Nephron progenitor cell (in vitro differentiated cells): ENCODE data around the gene GSG1L.
"Not testable (repeated sequence)": the region's sequence is repeated elsewhere in the genome, so short reads cannot be mapped to it uniquely, and the experiment has no call there.

Experiments used
- DNase-seq: peaks from one replicate; pipeline ENCODE4 v3.0.0; 2021
- H3K27ac Mint-ChIP-seq: 2 replicates; pipeline ENCODE4 v1.8.0; 2021; ENCODE audit warnings: mild to moderate bottlenecking, moderate library complexity, mixed read lengths
- H3K27me3 Mint-ChIP-seq: 2 replicates; pipeline ENCODE4 v1.8.0; 2021; ENCODE audit warnings: mild to moderate bottlenecking, low read depth, mixed read lengths; ENCODE audit not compliant: poor library complexity
- H3K36me3 Mint-ChIP-seq: 2 replicates; pipeline ENCODE4 v1.8.0; 2021; ENCODE audit warnings: low read depth, mixed read lengths
- H3K4me1 Mint-ChIP-seq: 2 replicates; pipeline ENCODE4 v1.8.0; 2021; ENCODE audit warnings: mixed read lengths
- H3K4me3 Mint-ChIP-seq: 2 replicates; pipeline ENCODE4 v1.8.0; 2021; ENCODE audit warnings: mild to moderate bottlenecking, moderate library complexity, mixed read lengths
- H3K9me3 Mint-ChIP-seq: 2 replicates; pipeline ENCODE4 v1.8.0; 2021; ENCODE audit warnings: mild to moderate bottlenecking, moderate library complexity, mixed read lengths
- CTCF ChIP-seq: fragments of 200-600 bp; sonication (generic); IDR thresholded peaks from 2 replicates; pipeline ENCODE4 v1.5.0; 2021; ENCODE audit warnings: antibody characterized with exemption

The GSG1L gene

DNA sequence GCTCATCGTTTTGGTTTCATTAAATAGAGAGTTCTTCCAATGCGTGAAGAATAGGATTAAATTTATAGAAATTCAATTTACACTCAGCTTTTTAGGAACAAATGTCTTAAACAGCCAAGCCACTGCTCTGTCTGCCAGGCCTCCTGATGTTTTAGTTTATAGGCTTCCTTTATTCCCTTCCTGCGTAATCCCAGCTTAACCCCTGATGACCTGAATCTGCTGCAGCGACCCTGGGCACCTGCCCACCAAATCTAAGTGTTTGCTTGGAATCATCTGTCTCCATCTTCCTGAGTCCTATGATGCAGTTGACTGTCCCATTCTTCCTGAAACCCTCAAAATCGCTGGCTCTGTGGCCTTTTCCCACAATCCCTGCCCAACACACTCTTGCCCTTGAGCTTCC is 179.9 kb downstream of the GSG1L start:
- Mint-ChIP-seq H3K36me3 (no peaks in the 10 kb centered on the region), H3K9me3 (peaks cover 3% of the 10 kb centered on the region), H3K4me1 (no peaks in the 10 kb centered on the region), H3K27me3 (peaks cover 50% of the 10 kb centered on the region), H3K4me3 (no peak overlapping the region), H3K27ac (no peak overlapping the region)
- DNase-seq, result no peak
- TF ChIP-seq CTCF, result no peak

DNA sequence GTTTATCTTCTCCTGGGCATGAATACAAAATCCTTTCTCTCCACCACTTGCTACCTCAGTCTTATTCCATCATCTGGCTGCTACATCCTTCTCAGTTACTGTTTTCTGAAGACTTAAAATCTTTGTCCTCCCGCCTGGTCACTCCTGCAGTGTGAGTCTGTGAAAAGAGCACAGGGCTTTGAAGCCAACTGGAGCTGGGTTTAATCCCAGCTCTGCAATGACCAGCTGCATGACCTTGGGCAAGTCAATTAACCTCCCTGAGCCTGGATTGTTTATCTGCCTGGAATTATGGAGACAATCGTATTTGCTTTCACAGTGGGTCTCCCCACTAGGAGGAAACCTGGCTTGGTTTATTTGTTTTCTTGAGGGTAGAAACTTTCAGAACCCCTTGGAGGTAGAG is 183.2 kb downstream of the GSG1L start:
- no peak for TF ChIP-seq CTCF
- H3K9me3 Mint-ChIP-seq, result peaks cover 19% of the 10 kb centered on the region
- no peaks in the 10 kb centered on the region for H3K36me3 Mint-ChIP-seq
- H3K4me1 Mint-ChIP-seq, result no peaks in the 10 kb centered on the region
- H3K4me3 Mint-ChIP-seq, result no peak overlapping the region
- no peak overlapping the region for H3K27ac Mint-ChIP-seq
- no peak for DNase-seq
- peaks cover 53% of the 10 kb centered on the region for H3K27me3 Mint-ChIP-seq

DNA sequence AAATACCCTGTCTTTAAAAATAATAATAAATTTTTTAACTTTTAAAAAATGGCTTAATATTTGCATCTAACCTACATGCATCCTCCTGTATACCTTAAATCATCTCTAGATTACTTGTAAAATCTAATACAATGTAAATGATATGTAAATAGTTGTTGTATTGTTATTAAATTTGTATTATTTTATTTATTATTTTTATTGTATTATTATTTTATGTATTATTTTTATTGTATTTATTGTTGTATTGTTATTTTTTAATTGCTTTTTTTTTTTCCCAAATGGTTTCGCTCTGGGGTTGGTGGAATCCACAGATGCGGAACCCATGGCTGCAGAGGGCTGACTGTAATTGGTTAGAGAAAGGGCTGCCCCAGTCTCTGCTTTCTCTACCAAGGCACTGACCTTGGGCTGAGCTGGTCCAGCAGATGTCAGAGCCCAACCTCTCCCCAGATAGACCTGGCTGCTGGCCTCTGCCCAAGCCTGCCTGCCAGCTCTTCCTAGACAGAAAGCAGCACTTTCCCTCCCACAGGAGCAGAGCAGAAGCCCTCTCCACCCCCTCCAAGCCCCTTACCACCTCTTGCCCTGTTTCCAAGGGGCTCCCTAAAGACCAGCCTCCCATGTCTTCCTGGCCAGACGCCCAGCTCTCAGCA is 183.8 kb downstream of the GSG1L start:
- Mint-ChIP-seq H3K4me3 (no peak overlapping the region), H3K36me3 (no peaks in the 10 kb centered on the region), H3K27ac (no peak overlapping the region), H3K27me3 (peaks cover 50% of the 10 kb centered on the region), H3K4me1 (no peaks in the 10 kb centered on the region), H3K9me3 (peaks cover 25% of the 10 kb centered on the region)
- no peak for TF ChIP-seq CTCF
- DNase-seq, result no peak

DNA sequence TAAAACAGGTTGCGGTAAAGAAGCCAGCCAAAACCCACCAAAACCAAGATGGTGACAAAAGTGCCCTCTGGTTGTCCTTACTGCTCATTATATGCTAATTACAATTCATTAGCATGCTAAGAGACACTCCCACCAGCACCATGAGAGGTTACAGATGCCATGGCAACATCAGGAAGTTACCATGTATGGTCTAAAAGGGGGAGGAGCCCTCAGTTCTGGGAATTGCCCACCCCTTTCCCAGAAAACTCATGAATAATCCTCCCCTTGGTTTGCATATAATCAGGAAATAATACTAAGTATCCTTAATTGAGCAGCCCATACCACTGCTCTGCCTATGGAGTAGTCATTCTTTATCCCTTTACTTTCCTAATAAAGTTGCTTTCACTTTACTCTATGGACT is 190.9 kb downstream of the GSG1L start:
- H3K27ac Mint-ChIP-seq, DNase-seq, H3K4me1 Mint-ChIP-seq, H3K4me3 Mint-ChIP-seq, H3K36me3 Mint-ChIP-seq: not testable (repeated sequence)
- H3K27me3 Mint-ChIP-seq, result peaks cover 18% of the 10 kb centered on the region
- peaks cover 44% of the 10 kb centered on the region for H3K9me3 Mint-ChIP-seq

- H3K9me3 Mint-ChIP-seq, result peaks cover 33% of the 10 kb centered on the region
- no peak overlapping the region for H3K4me3 Mint-ChIP-seq
Observed at GRCh38 chr16:27870116-27870798, 193.3 kb downstream of the GSG1L start.

GRCh38 chr16:27869411-27869810 is 194.1 kb downstream of the GSG1L start:
- peaks cover 27% of the 10 kb centered on the region for H3K9me3 Mint-ChIP-seq
- peaks cover 4% of the 10 kb centered on the region for H3K36me3 Mint-ChIP-seq
- no peak for TF ChIP-seq CTCF
- H3K4me1 Mint-ChIP-seq, result no peaks in the 10 kb centered on the region
- no peak overlapping the region for H3K27ac Mint-ChIP-seq
- peaks cover 12% of the 10 kb centered on the region for H3K27me3 Mint-ChIP-seq
- no peak overlapping the region for H3K4me3 Mint-ChIP-seq
- DNase-seq, result no peak

More at GRCh38 chr16:27870116-27870798, 193.3 kb downstream of the GSG1L start:
- Mint-ChIP-seq H3K27ac (no peak overlapping the region), H3K4me1 (no peaks in the 10 kb centered on the region), H3K36me3 (peaks cover 4% of the 10 kb centered on the region), H3K27me3 (peaks cover 12% of the 10 kb centered on the region)
- DNase-seq, result no peak
- no peak for TF ChIP-seq CTCF
